Measurements from ENCODE around the gene PIK3R5.

PIK3R5 gene

GRCh38 chr17:8879410-8879809, 86.1 kb downstream of the PIK3R5 start:
- no peak for DNase-seq (ENCODE audit: low read depth in 2 of 2)

GRCh38 chr17:8877984-8878383, 87.5 kb downstream of the PIK3R5 start:
- no peak for DNase-seq (ENCODE audit: low read depth in 2 of 2)

GRCh38 chr17:8875957-8876356, 89.5 kb downstream of the PIK3R5 start:
- no peak for DNase-seq (ENCODE audit: low read depth in 2 of 2)

GRCh38 chr17:8875436-8875835, 90.1 kb downstream of the PIK3R5 start:
- no peak for DNase-seq (ENCODE audit: low read depth in 2 of 2)

- DNase-seq (ENCODE audit: low read depth in 2 of 2) = no peak
Measured at GRCh38 chr17:8873801-8874715, 91.4 kb downstream of the PIK3R5 start.

GRCh38 chr17:8872705-8873435, 92.6 kb downstream of the PIK3R5 start:
- DNase-seq (ENCODE audit: low read depth in 2 of 2) = no peak

- no peak for DNase-seq (ENCODE audit: low read depth in 2 of 2)
Measured at GRCh38 chr17:8872036-8872704, 93.3 kb downstream of the PIK3R5 start.

GRCh38 chr17:8871081-8871581, 94.4 kb downstream of the PIK3R5 start:
- no peak for DNase-seq (ENCODE audit: low read depth in 2 of 2)

GRCh38 chr17:8870406-8871040, 95.0 kb downstream of the PIK3R5 start:
- no peak for DNase-seq (ENCODE audit: low read depth in 2 of 2)

GRCh38 chr17:8869114-8869815, 96.2 kb downstream of the PIK3R5 start:
- DNase-seq (ENCODE audit: low read depth in 2 of 2) = no peak

GRCh38 chr17:8868529-8868951, 97.0 kb downstream of the PIK3R5 start:
- no peak for DNase-seq (ENCODE audit: low read depth in 2 of 2)

GRCh38 chr17:8868092-8868491, 97.4 kb downstream of the PIK3R5 start:
- DNase-seq (ENCODE audit: low read depth in 2 of 2) = no peak

GRCh38 chr17:8867361-8867981, 98.0 kb downstream of the PIK3R5 start, which contains the start of gene PIK3R6:
PIK3R6 (minus strand) TSS chr17:8867674; CDS start chr17:8849794, 17,880 bp downstream.
- no peak for DNase-seq (ENCODE audit: low read depth in 2 of 2)

GRCh38 chr17:8865811-8866210, 99.7 kb downstream of the PIK3R5 start:
- no peak for DNase-seq (ENCODE audit: low read depth in 2 of 2)

- DNase-seq (ENCODE audit: low read depth in 2 of 2) = no peak
Measured at GRCh38 chr17:8865385-8865784, 100.1 kb downstream of the PIK3R5 start.

GRCh38 chr17:8862213-8863056, 103.1 kb downstream of the PIK3R5 start:
- no peak for DNase-seq (ENCODE audit: low read depth in 2 of 2)

GRCh38 chr17:8861495-8862181, 103.9 kb downstream of the PIK3R5 start:
- DNase-seq (ENCODE audit: low read depth in 2 of 2) = no peak

GRCh38 chr17:8859804-8860430, 105.6 kb downstream of the PIK3R5 start:
- no peak for DNase-seq (ENCODE audit: low read depth in 2 of 2)
